Heart left ventricle (tissue), 16 donors: ENCODE data around the gene MCUB. TPM values are rescaled to one million over a fixed set of nuclear protein-coding genes. Genes with fewer than 3 reads are reported as not detected.

Source experiments
- ATAC-seq, 4 donors: fragments of 200-7000 bp; cut with Tn5 transposase; one replicate each; pipeline ENCODE4 v1.9.1; 2020 to 2022; ENCODE audit warnings: moderate library complexity in 4 of 4, mild to moderate bottlenecking in 3 of 4, moderate number of reproducible peaks in 1 of 4
- DNase-seq, 5 donors: peaks; one replicate each; pipeline ENCODE4 v3.0.0-alpha.2; 2020
- H3K27ac ChIP-seq, 12 donors: fragments of 200-600 bp; sonication (generic) in 4 of 12; one replicate each; pipeline versions ENCODE4 v1.5.0 to v1.8.0; 2016 to 2022; ENCODE audit warnings: mild to moderate bottlenecking in 2 of 12
- H3K27me3 ChIP-seq, 9 donors: fragments of 200-600 bp; sonication (generic) in 2 of 9; one replicate each; pipeline versions ENCODE4 v1.5.1 to v1.8.0; 2016 to 2022; ENCODE audit warnings: mild to moderate bottlenecking in 3 of 9
- H3K36me3 ChIP-seq, 9 donors: fragments of 200-600 bp; sonication (generic) in 2 of 9; one replicate each; pipeline versions ENCODE4 v1.5.0 to v1.8.0; 2018 to 2022; ENCODE audit warnings: mild to moderate bottlenecking in 2 of 9
- H3K4me1 ChIP-seq, 12 donors: fragments of 200-600 bp; sonication (generic) in 4 of 12; one replicate each; pipeline versions ENCODE4 v1.5.0 to v1.8.0; 2016 to 2022; ENCODE audit warnings: mild to moderate bottlenecking in 3 of 12
- H3K4me3 ChIP-seq, 12 donors: fragments of 200-600 bp; sonication (generic) in 4 of 12; one replicate each; pipeline versions ENCODE4 v1.5.0 to v1.8.0; 2017 to 2022; ENCODE audit warnings: mild to moderate bottlenecking in 9 of 12, moderate library complexity in 4 of 12
- H3K9me3 ChIP-seq, 12 donors: fragments of 200-600 bp; sonication (generic) in 4 of 12; one replicate each; pipeline versions ENCODE4 v1.5.0 to v1.8.0; 2016 to 2022; ENCODE audit warnings: mild to moderate bottlenecking in 1 of 12
- CTCF ChIP-seq, 12 donors: fragments of 200-600 bp; sonication (generic) in 4 of 12; IDR thresholded peaks; one replicate each; pipeline versions ENCODE4 v1.5.0 to v1.8.0; 2018 to 2022; ENCODE audit warnings: antibody characterized with exemption in 12 of 12, mild to moderate bottlenecking in 5 of 12
- POLR2A ChIP-seq, 2 donors: fragments of 450-650 bp; IDR thresholded peaks; one replicate each; pipeline ENCODE4 v1.6.1; 2017; ENCODE audit warnings: antibody characterized with exemption in 2 of 2, mild to moderate bottlenecking in 2 of 2, moderate library complexity in 2 of 2
- WGBS, 4 donors: extraction: QIAGEN DNeasy Blood & Tissue Kit in 2 of 4; methylation state at CpG; one replicate each; pipeline versions ENCODE4 v1.1.5 to v1.1.7; 2013 to 2018; 5-methylcytosine and 5-hydroxymethylcytosine counted together
- intact Hi-C, 10 donors: fragments of 100-400 bp; cut with DNase I; formaldehyde crosslinking; loops; one replicate each; pipeline versions ENCODE4 v1.11.1 to v1.14.2; 2022
- polyA plus RNA-seq, 2 donors: library from polyadenylated mRNA; stranded (reverse); fragments of 200-250 nt; gene quantifications; one replicate each; pipeline ENCODE4 v1.2.3, GENCODE V29; 2013
- total RNA-seq, 9 donors: library from RNA; depleted of rRNA in 2 of 9; stranded (reverse); fragments of >200 nt in 2 of 9; fragmentation: NEBNext Ultra II Directional in 3 of 9; extraction: Animal tissue kit (Norgen Biotek cat#: 25700) in 3 of 9; gene quantifications; one replicate each; pipeline versions ENCODE4 v1.1.0 to v1.2.4, GENCODE V29; 2016 to 2023
- donor health status: ischemic (EF 13 %, LVEDD 7.1; RV severe dilation, severe dysfunction).
- donor health status: healthy with polysubstance abuse.
- donor health status: DM: no; HTN: yes; CAD: no.
- donor health status: DM: no; HTN: no; CAD: no.
- donor health status: ischemic (EF 25% LVEDD 6.9; RV normal size, moderate dysfunction).
- donor health status: ischemic (EF 25% LVEDD 5.7; RV mildly dilated, moderate dysfunction).
- donor health status: healthy.
- donor health status: DM: yes; HTN: yes; CAD: no.
- donor health status: ischemic (EF 35%, LVEDD 5.7; RV mildly dilated, moderate dysfunction).
- donor health status: nonischemic (EF 11% LVEDD 7.7; RV severe dilation, severe dysfunction).
- donor health status: DM: yes; HTN: yes; CAD: no.
- donor health status: PGD.
- donor health status: ischemic (EF 29% LVEDD 5.4; RV normal size, mild dysfunction).
- donor health status: nonischemic (EF 23%, LVEDD 6.1; RV moderate dilation, normal function).

MCUB gene
- total and polyA plus RNA-seq, 11 donors, result 1.6 to 15.1 (median 4.3) TPM

- no peak overlapping the region for H3K27ac ChIP-seq
- H3K36me3 ChIP-seq, result no peaks in the 10 kb centered on the region
- no peak for TF ChIP-seq CTCF (IDR thresholded peaks at IDR 0.05)
- TF ChIP-seq POLR2A (IDR thresholded peaks at IDR 0.05), result no peak
- intact Hi-C loops, result no loop called here
- DNase-seq, result no peak
- peaks cover 0 to 11% (median 0%) of the 10 kb centered on the region in 12 donors for H3K9me3 ChIP-seq
- no peak for ATAC-seq
- no peaks in the 10 kb centered on the region for H3K27me3 ChIP-seq
- WGBS, 4 donors, result 86 to 93% (median 93%) methylated on average over 3 of the region's 3 CpGs
- no peak overlapping the region for H3K4me3 ChIP-seq
- H3K4me1 ChIP-seq, result peaks cover 0 to 21% (median 0%) of the 10 kb centered on the region in 12 donors
Observed at GRCh38 chr4:109571494-109571893, 11.4 kb downstream of the MCUB start.

- 95 to 98% (median 95%) methylated on average over 3 of the region's 3 CpGs for WGBS, 4 donors
- intact Hi-C loops, result no loop called here
- no peak for DNase-seq
- no peak for TF ChIP-seq CTCF (IDR thresholded peaks at IDR 0.05)
- TF ChIP-seq POLR2A (IDR thresholded peaks at IDR 0.05), result no peak
- Histone ChIP-seq H3K36me3 (no peaks in the 10 kb centered on the region), H3K27me3 (no peaks in the 10 kb centered on the region), H3K27ac (no peak overlapping the region), H3K4me1 (peaks cover 0 to 23% (median 0%) of the 10 kb centered on the region in 12 donors), H3K9me3 (peaks cover 0 to 11% (median 0%) of the 10 kb centered on the region in 12 donors), H3K4me3 (no peak overlapping the region)
- no peak for ATAC-seq
Observed at GRCh38 chr4:109572154-109572553, 12.1 kb downstream of the MCUB start.

- 47 to 53% (median 52%) methylated on average over 6 of the region's 6 CpGs for WGBS, 4 donors
- H3K27ac ChIP-seq, result no peak overlapping the region
- DNase-seq (no peak), ATAC-seq (peak in 3 of 4 donors; percentile 68 to 73 (median 71))
- H3K4me1 ChIP-seq, result peaks cover 0 to 23% (median 0%) of the 10 kb centered on the region in 12 donors
- peaks cover 0 to 11% (median 0%) of the 10 kb centered on the region in 12 donors for H3K9me3 ChIP-seq
- no peak overlapping the region for H3K4me3 ChIP-seq
- no peaks in the 10 kb centered on the region for H3K27me3 ChIP-seq
- TF ChIP-seq CTCF (IDR thresholded peaks at IDR 0.05), result peak in 8 of 12 donors; percentile 15 to 45 (median 27)
- no peak for TF ChIP-seq POLR2A (IDR thresholded peaks at IDR 0.05)
- intact Hi-C loops, result no loop called here
- H3K36me3 ChIP-seq, result no peaks in the 10 kb centered on the region
Observed at GRCh38 chr4:109574443-109574850, 14.4 kb downstream of the MCUB start.

GRCh38 chr4:109574931-109575804 is 15.1 kb downstream of the MCUB start:
- no peak for DNase-seq
- no peaks in the 10 kb centered on the region for H3K36me3 ChIP-seq
- WGBS, 4 donors, result 82 to 92% (median 89%) methylated on average over 7 of the region's 7 CpGs
- H3K4me3 ChIP-seq, result no peak overlapping the region
- H3K4me1 ChIP-seq, result peaks cover 0 to 23% (median 0%) of the 10 kb centered on the region in 12 donors
- H3K27me3 ChIP-seq, result no peaks in the 10 kb centered on the region
- ATAC-seq, result no peak
- peaks cover 0 to 16% (median 0%) of the 10 kb centered on the region in 12 donors for H3K9me3 ChIP-seq
- intact Hi-C loops, result no loop called here
- TF ChIP-seq CTCF (IDR thresholded peaks at IDR 0.05) (no peak), POLR2A (IDR thresholded peaks at IDR 0.05) (no peak)
- no peak overlapping the region for H3K27ac ChIP-seq
